B cell (primary cell): Measurements from ENCODE around the gene TEX35.

ENCODE experiments used
- CTCF ChIP-seq: fragments of 200-600 bp; IDR thresholded peaks from one replicate; pipeline ENCODE4 v1.8.0; 2022; ENCODE audit warnings: antibody characterized with exemption, mild to moderate bottlenecking
- EZH2 ChIP-seq: IDR thresholded peaks from 2 replicates; pipeline ENCODE4 v1.6.1; 2012; ENCODE audit warnings: borderline replicate concordance, low read depth, mild to moderate bottlenecking, moderate library complexity, low read length; ENCODE audit not compliant: insufficient read depth, poor library complexity, severe bottlenecking

DNA sequence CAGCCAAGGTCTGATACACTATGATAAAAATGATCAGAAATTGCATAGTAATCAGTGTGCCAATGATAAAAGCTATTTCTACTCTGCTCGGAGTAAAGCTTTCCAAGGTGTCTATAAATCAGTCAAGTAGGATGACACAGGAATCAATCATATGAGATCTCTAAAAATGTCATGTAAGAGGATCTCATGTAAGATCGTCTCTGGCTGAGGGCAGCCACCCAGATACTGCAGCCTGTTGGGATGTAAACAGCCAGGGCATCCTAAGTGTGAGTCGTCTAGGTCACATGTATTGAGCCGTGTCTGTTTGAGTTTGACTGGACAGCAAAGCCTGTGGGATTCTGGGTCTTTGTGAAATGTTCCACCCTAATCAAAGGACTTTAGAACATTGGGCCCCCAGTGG, 2.8 kb upstream of the TEX35 start:
- TF ChIP-seq CTCF: no peak
- no peak for TF ChIP-seq EZH2
